ENCODE results near the gene NEXN.
"Not testable (repeated sequence)": the region's sequence is repeated elsewhere in the genome, so short reads cannot be mapped to it uniquely, and the experiment has no call there.

Gene NEXN

DNA sequence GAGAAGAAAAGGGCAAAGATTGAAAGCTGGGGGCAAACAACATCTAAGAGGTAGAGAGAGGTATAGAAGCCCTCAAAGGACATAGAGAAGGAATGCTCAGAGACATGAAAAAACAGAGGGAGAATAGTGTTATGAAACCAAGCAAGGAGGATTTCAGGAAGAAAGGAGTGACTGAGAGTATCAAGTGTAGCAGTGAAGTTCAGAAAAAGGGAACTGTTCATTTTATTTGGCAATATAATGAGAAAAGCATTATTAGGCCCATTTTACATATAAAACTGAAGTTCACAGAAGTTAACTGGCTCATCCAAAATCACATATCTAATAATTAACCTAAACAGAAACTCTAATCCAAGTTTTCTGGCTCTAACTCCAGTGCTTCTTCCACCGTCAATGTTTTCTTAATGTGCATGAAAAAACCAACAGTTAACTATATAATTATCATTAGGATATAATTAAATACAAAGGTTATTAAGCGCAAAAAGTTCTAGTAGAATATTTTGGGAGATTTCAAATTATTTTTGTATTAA, 17.7 kb downstream of the NEXN start:
- no peak for DNase-seq

DNA sequence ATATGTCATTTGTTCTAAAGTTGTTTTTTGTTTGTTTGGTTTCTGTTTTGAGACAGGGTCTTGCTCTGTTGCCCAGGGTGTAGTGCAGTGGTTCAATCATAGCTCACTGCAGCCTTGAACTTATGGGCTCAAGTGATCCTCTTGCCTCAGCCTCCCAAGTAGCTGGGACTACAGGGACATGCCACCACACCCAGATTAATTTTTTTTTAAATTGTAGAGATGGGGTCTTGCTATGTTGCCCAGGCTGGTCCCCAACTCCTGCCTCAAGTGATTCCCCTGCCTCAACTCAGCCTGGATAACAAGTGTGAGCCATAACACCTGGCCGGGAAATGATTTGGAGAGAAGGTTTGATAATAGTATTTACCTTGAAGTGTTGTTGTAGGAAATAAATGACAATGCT, 18.2 kb downstream of the NEXN start:
- DNase-seq: no peak

DNA sequence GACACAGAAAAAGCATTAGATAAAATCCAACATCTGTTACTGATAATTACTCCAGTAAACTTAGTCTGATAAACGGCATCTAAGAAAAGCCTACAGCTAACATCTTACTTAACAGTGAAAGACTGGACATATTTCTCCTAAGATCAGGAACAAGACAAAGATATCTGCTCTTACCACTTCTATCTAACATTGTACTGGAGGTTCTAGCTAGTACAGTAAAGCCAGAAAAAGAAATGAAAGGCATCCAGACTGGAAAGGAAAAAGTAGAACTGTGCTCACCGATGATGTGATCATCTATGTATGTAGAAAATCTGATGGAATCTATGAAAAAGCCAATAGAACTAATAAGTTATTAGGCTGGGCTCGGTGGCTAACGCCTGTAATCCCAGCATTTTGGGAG, 21.7 kb downstream of the NEXN start:
- no peak for DNase-seq

DNA sequence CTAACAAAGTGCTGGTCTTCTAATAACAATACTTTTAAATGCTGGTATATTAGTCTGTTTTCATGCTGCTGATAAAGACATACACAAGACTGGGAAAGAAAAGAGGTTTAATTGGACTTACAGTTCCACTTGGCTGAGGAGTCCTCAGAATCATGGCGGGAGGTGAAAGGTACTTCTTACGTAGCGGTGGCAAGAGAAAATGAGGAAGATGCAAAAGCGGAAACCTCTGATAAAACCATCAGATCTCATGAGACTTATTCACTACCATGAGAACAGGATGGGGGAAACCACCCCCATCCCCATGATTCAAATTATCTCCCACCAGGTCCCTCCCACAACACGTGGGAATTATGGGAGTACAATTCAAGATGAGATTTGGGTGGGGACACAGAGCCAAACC, 30.5 kb downstream of the NEXN start:
- not testable (repeated sequence) for DNase-seq

DNA sequence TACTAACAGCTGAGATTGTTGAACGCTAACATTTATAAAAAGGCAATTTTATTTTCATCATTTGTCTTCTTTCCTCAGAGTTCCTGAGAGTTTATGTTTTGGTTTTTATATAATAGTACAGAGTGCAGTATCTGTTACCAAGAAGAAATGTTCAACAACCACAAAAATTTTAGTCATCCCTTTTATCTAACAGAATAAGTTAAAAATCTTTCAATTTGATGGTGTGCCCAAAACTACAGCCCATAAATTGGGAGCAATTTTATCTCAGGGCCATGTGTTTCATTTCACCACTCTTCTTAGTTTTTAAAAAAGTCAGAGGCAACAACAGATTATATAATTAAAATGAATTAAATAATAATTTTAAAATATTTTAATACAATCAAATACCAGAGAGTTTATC, 37.1 kb downstream of the NEXN start:
- DNase-seq: no peak

DNA sequence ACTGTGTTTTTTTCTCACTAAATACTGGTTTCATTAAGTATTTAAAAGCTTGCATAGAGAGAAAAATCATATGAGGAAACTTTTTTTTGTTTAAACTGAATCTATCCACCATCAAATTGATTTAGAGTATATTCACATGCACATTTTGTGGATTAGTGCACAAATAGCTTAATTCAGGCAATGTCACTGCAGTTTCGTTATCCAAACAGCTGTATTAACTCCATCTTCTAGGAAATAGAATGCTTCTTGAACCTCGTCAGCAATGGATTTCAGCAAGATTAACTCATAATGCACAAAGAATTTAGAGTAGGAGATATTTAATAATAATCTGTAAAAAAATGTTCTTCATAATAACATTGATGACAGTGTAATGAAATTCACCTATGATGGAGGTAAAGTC, 37.5 kb downstream of the NEXN start:
- DNase-seq: no peak

DNA sequence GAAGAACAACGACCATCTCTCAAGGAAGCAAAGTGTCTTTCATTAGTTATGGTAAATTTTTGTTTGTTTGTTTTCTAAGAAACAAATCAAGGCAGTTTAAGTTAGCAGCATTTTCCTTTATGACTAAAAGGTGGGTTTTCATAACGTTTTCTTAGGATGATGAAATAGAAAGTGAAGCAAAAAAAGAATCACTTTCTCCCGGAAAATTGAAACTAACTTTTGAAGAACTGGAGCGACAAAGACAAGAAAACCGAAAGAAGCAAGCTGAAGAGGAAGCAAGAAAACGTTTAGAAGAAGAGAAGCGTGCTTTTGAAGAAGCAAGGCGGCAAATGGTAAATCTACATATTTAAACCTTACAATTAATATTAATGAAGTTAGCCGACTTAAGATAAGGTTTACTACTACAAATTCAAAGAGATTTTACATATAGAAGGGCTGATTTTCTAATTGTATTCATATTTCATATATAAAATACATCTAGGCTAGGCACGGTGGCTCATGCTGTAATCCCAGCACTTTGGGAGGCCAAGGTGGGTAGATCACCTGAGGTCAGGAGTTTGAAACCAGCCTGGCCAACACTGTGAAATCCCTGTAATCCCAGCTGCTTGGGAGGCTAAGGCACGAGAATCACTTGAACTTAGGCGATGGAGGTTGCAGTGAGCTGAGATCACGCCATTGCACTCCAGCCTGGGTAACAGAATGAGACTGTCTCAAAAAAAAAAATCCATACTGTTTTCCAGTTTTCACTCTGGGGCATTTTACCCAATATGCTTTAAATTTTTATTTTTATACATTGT, 38.3 kb downstream of the NEXN start:
- no peak for DNase-seq

DNA sequence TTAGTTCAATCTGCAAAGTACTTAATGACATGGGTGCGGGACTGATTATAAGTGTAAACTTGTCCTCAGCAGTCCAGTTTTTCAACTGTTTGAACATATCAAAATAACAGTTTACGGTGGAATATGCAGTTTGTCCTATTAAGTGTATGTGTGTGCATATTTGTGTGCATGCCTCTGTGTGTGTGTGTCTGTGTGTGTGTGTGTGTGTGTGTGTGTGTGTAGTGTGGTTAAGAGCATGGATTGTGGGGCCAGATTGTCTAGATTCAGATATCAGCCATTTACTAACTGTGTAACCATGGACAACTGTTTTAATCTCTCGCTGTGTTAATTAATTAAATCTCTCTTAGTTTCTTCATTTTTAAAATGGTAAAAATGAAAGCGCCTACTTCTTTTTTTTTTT, 39.0 kb downstream of the NEXN start:
- DNase-seq: no peak

DNA sequence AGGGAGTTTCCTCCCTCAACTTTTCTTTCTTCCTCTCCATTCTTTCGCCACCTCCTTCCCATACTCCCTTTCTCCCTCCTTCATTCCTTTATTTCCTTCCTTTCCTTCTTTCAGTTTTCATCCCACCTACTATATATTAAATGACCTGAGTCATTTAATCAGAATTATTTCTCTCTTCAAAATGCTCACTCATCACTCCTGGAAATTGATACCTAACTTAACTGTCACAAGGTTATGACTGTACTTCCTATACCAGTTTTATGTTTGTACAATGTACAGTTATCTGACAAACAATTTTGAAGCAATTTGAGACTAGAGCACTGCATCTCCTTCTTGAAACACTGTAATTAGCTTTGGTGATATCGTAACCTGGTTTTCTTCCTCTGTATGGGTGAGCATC, 41.4 kb downstream of the NEXN start:
- no peak for DNase-seq

DNA sequence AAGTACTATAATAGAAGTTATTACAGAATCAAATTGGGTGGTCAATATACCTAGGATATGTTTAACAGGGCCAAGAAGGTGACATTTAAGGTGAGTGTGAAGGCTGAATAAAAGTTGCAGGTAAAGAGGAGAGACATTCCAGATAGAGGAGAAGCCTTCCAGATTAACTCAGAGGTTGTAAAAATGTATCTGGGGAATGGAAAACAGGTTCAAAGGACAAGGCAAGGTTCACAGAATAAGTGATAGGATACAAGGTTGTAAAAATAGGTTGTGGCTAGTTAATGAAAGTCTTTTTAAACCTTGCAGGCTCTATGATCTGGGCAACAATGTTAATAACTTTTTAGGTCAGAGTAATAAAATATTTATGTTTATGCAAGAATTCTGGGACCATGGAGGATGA, 50.2 kb downstream of the NEXN start:
- no peak for DNase-seq

DNA sequence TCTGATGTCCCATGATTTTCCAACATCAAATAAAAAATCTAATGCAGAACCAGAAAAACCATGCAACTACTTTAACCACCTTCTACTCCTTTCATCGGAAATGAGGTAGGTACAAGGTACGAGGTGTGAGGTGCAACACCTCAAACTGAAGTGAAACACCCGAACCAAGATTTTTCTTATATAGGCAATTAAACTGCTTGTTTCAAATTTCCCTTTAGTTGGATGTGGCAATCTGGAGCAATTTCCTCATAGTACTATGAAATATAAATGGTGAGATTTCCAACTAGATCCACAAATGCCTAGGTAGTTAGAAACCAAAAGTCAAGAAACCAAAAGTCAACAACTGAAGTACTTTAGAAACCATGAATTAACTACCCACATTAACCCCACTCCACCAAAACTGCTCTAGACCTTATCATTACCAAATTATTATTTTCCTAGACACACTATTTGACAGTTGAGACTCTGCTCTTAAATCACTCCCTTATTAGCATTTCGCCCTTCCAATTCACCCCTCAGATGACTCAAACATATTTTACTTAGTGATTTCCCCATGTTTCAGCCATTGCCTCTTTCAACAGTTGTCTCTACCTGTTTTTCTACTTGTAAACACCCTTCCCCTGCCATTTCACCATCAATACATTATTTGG, 52.6 kb downstream of the NEXN start:
- no peak for DNase-seq

DNA sequence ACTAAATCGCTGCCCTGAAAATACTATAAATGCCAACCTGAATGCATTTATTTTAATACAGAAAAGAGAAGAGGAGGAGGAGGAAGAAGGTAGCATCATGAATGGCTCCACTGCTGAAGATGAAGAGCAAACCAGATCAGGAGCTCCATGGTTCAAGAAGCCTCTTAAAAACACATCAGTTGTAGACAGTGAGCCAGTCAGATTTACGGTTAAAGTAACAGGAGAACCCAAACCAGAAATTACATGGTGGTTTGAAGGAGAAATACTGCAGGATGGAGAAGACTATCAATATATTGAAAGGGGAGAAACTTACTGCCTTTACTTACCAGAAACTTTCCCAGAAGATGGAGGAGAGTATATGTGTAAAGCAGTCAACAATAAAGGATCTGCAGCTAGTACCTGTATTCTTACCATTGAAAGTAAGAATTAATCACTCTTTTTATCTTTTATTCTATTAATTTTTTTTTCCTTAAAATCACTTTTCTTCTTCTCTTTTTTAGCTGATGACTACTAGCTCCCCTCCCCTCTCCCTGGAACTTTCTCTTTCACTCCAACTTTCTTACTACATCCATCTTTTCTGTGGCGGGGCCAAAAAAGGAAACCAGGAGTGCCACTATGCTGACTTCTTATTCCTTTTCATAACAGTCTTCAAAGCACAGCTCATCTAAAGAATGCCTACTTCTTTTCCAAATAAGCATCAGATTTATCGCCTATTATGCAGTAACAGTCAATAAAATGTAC, 54.1 kb downstream of the NEXN start:
- DNase-seq: no peak

DNA sequence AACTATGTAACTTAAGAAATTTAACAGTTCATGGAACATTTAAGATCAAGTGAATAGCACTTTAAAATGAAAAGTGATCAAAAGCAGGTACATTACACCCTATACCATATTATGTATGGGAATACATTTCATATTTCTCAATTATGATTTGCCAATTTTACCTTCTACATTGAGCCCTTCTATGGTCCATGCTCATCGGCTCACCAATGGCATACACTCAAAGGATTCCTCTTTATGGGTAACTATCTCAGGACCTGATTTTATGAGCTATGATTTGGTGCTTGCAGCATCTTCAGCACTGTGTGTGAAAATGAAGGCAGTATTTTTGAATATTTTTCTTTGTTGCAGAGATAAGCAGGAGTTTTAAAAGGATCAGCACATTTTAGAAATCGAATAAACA, 56.9 kb downstream of the NEXN start:
- DNase-seq: no peak

DNA sequence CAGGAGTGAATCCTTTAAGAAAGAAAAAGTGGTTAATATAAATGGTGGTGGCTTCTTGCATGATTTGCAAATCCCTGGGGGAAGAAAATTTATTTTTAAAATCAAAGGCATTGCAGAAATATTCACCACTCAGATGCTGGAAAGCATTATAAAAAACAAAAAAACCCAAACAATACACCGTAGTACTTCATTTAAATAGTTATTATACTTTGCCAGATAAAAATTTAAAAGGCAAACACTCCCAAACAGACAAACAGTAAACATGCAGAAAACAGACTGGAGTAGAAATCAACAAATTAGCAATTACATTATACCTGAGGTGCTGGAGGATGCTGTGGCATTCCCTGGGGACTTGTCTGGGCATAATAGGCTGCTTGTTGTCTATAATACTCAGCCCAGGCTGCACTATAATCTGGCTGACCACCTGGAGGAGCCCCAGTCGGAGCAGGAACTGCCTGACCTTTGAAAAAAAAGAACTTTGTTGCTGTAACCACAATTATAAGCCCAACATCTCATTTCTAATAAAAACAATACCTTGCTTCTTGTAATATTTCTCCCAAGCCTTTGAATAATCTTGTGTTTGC, 60.5 kb downstream of the NEXN start:
- no peak for DNase-seq

DNA sequence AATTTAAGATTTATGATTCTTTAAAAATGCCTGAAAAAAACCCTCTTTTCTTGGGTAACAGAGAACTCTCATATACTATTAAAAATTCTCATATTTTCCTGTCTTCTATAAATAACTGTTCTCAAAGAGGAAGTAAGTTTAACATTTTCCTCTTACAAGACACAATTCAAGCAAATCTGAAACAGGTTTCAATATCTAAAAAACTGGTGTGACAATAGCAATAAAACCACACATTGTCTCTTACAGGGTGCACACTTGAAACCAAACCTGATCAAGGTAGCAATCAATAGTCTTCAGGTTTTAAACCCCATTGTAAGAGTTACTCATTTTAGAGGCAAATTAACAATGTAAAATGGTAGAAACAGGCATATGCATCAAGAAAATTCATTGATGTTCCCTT, 62.4 kb downstream of the NEXN start:
- DNase-seq: no peak

DNA sequence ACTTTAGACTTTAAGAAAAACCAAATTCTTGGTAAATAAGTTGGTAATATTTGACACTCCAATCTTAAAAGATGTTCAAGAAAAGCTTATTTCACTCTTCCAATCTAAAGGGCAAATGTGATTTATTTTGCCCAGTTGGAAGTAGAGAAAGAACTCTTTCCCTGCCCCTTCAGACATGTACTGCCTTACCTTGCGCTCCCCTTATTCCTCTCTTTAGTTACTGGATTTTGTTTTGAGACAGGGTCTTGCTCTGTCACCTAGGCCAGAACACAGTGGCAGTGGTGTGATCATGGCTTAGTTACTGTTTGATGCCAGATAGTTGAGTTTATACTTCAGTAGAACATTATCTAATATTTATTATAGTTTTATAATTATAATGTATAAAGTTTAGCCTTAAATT, 62.9 kb downstream of the NEXN start:
- DNase-seq: no peak

DNA sequence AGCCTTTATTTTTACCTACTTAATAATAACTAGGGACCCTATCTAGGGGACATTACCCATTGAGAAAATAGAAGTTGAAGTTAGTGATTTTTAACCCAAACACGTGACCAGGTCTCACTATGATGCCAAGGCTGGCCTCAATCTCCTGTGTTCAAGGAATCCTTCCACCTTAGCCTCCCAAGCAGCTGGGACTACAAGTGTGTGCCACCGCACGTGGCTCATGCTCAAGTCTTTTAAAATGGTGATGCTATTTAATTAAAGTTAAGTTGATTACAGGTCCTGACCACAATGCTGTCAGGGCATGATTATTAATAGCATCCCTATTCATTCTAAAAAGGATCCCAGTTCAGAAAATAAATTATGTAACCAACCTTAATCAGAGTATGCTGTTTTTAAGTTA, 65.5 kb downstream of the NEXN start:
- no peak for DNase-seq

DNA sequence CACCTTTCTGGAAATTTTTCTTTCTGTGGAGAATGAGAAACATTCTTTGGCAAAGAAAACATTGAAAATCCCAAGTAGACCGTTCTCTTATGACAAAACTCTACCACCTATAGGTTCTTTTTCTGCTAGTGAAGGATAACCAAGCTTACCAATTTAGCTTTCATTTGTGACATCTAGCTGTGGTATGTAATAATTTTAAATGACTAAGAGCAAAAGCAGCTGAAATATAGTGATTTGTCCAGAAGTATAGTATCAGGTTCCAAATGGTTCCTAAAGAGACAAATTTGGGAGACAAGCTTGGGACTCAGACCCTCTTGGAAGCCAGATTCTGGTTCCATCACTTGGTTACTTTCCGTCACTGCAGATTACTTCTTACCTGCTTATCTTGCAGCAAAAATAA, 66.1 kb downstream of the NEXN start:
- DNase-seq: no peak

DNA sequence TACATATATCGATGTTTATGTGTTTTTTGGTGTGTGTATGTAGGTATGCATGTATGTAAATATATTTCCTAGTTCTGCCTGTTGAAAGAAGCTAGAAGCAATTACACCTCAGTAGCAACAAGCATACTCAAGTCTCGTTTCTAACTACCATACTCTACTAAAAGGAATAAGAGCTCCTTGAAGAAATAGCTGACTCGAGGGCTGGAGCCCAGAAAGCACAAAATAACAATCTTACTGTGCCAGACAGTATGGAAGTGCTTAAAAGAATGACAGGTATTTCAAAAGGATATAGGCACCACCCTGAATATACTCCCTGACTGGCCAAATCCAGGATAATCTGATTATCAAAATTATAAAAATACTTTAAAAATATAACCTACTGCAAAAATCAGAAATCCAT, 67.3 kb downstream of the NEXN start:
- DNase-seq: no peak

DNA sequence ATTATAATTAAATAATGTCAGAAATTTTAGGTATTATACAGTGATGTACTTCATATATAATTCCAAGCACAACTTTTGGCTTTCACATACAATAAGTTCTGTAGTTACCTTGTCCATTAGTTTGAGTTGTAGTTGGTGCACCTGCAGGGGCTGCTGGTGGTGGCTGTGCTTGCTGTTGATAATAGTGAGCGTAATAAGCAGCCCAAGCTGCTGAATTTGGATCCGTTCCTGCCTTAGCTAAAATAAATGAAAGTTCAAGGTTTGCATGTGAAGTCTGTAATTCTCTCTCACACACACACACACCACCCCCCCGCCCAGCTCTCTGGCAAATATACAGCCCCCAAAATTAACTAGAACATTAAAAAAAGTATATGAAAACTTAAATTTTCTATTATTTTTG, 68.0 kb downstream of the NEXN start:
- DNase-seq: no peak

DNA sequence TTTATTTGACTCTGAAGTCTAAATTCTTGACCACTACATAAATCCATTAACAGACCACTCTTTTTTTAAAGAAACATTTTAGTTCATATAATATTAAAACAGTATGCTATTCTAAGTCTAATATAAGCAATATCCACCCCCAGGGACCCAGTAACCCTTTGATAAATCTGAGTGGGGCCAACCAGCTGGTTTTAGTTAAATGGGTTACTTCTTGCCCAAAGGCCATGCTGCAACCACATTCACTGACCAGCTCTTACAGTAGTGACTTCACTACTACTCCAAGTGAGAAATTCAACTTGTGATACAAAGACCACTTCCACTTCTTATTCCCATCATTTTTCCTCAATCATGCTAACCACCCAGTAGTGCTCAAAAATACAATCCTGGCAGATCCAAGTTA, 70.0 kb downstream of the NEXN start:
- no peak for DNase-seq

DNA sequence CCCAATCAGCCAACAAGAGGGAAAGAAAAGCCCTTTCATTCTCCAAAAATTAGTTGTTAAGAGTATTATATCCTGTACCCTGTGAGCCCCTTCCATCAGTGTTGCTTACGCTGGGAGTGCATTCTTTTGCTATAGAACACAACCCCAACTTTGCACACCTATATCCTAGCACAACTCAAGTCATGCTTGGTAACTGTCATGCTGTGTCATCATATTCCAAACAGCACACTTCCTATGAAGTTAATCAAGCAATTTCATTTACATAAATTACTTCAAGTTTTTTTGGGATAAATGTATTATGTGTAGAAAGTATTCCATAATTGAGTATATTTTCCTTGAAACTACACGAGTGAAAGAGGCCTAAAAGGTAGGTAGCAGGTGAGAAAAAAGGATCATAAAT, 70.4 kb downstream of the NEXN start:
- no peak for DNase-seq

DNA sequence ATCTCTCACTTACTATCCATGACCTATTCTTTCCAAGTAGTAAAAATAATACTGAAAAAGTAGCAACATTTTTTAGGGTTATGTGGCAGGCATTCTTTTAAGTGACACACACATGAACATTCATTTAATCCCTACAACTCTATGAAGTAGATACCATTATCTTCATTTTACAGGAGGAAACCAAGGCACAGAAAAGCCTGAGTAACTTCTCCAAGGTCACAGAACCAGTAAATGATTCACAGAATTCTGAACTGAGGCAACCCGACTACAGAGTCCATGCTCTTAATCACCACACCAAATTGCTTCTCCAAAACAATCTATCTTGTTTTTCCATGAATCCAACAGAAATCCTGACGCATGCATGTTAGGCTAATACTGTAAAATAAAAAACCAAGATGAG, 73.0 kb downstream of the NEXN start:
- DNase-seq: no peak

DNA sequence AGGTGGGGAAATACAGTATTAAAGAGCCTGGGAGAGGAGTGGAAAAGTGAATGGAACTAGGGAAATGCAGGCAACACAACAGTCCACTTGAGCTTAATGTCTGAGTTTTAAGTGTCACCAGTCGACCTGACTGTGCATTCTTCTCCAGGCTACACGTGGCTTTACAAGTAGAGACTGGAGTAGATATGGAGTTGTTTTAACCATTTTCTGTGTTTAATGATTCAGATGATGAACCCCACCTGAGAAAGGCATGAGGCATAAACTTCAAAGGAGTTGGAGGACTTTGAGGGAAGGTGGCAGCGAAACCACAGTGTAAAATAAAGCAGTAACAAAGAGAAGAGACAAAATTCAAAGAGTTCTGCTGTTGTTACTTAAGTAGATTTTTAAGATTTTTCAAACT, 77.9 kb downstream of the NEXN start:
- DNase-seq: no peak
